B cell (primary cell): ENCODE measurements around the gene ZNF764. TPM values are rescaled to one million over a fixed set of nuclear protein-coding genes. Genes with fewer than 3 reads are reported as not detected.

ENCODE experiments used
- ATAC-seq: fragments of 200-7000 bp; cut with Tn5 transposase; one replicate; pipeline ENCODE4 v1.10.0; 2021; ENCODE audit warnings: low read depth, mild to moderate bottlenecking, moderate number of reproducible peaks, moderate library complexity
- CTCF ChIA-PET: fragments of 350-600 bp; sonication (Branson Sonifier 250); formaldehyde crosslinking; loops from one replicate; lab custom pipeline; 2021; ENCODE audit warnings: antibody characterized with exemption, inconsistent platforms; lab: Charles Lee
- POLR2A ChIA-PET: fragments of 350-600 bp; sonication (Branson Sonifier 250); formaldehyde crosslinking; loops from one replicate; lab custom pipeline; 2021; ENCODE audit warnings: antibody characterized with exemption; lab: Charles Lee
- DNase-seq: peaks from one replicate; pipeline ENCODE4 v3.0.0; 2013
- H2AFZ ChIP-seq: 2 replicates; pipeline ENCODE4 v1.6.1; 2012; ENCODE audit warnings: mild to moderate bottlenecking, low read depth, low read length; ENCODE audit not compliant: insufficient read depth, poor library complexity, severe bottlenecking
- H3K27ac ChIP-seq, 2 donors: 1 replicate in 1 of 2; 2 replicates in 1 of 2; pipeline ENCODE4 v1.5.1; 2012 to 2013; ENCODE audit warnings: low read length in 2 of 2, mild to moderate bottlenecking in 2 of 2, moderate library complexity in 1 of 2
- H3K27me3 ChIP-seq, 4 experiments: fragments of 200-600 bp in 1 of 4; sonication (generic) in 1 of 4; replicated peaks in 1 of 4; 1 replicate in 2 of 4; 2 replicates in 2 of 4; pipeline versions ENCODE4 v1.6.1 to v1.7.0; 2013 to 2016; ENCODE audit warnings: low read length in 3 of 4, mild to moderate bottlenecking in 2 of 4, mixed read lengths in 1 of 4, moderate library complexity in 1 of 4; ENCODE audit not compliant: insufficient read depth in 4 of 4, control insufficient read depth in 3 of 4; ENCODE audit errors: control extremely low read depth in 1 of 4
- H3K36me3 ChIP-seq, 2 experiments: replicated peaks in 1 of 2; 1 replicate in 1 of 2; 2 replicates in 1 of 2; pipeline versions ENCODE4 v1.6.1 to v1.7.1; 2013; ENCODE audit warnings: low read length in 1 of 2; ENCODE audit not compliant: insufficient read depth in 2 of 2, control insufficient read depth in 1 of 2; ENCODE audit errors: control extremely low read depth in 1 of 2, extremely low read depth in 1 of 2
- H3K4me1 ChIP-seq, 2 donors: fragments of 200-600 bp in 1 of 2; sonication (generic) in 1 of 2; 1 replicate in 1 of 2; 2 replicates in 1 of 2; pipeline versions ENCODE4 v1.5.1 to v1.6.1; 2013 to 2017; ENCODE audit warnings: low read length in 2 of 2; ENCODE audit not compliant: control insufficient read depth in 2 of 2, insufficient read depth in 2 of 2
- H3K4me2 ChIP-seq: replicated peaks from 2 replicates; pipeline ENCODE3; 2012; ENCODE audit warnings: mild to moderate bottlenecking, low read depth, low read length; ENCODE audit not compliant: poor library complexity, severe bottlenecking
- H3K4me3 ChIP-seq, 5 experiments: fragments of 200-600 bp in 1 of 5; sonication (generic) in 1 of 5; 1 replicate in 3 of 5; 2 replicates in 2 of 5; pipeline versions ENCODE4 v1.5.1 to v1.7.0; 2011 to 2016; ENCODE audit warnings: low read length in 4 of 5, mild to moderate bottlenecking in 4 of 5, low read depth in 2 of 5, control low read depth in 1 of 5, moderate library complexity in 1 of 5; ENCODE audit not compliant: insufficient read depth in 1 of 5; ENCODE audit errors: control extremely low read depth in 1 of 5, extremely low read depth in 1 of 5
- H3K79me2 ChIP-seq: fragments of 200-600 bp; sonication (generic); one replicate; pipeline ENCODE4 v1.6.0; 2016; ENCODE audit warnings: low read length; ENCODE audit not compliant: control insufficient read depth, insufficient read depth
- H3K9ac ChIP-seq: fragments of 200-600 bp; sonication (generic); 2 replicates; pipeline ENCODE4 v1.6.1; 2017; ENCODE audit warnings: mild to moderate bottlenecking, low read length, moderate library complexity
- H3K9me3 ChIP-seq, 3 donors: one replicate each; pipeline versions ENCODE4 v1.6.1 to v1.7.1; 2013; ENCODE audit warnings: low read length in 2 of 3; ENCODE audit not compliant: control insufficient read depth in 2 of 3, insufficient read depth in 1 of 3; ENCODE audit errors: control extremely low read depth in 1 of 3
- H4K20me1 ChIP-seq: 2 replicates; pipeline ENCODE4 v1.6.0; 2012; ENCODE audit warnings: mild to moderate bottlenecking, low read length; ENCODE audit not compliant: insufficient read depth, control insufficient read depth, poor library complexity, severe bottlenecking
- H3K27ac Mint-ChIP-seq: one replicate; pipeline ENCODE4 v1.8.0; 2021; ENCODE audit warnings: mixed read lengths
- H3K27me3 Mint-ChIP-seq: one replicate; pipeline ENCODE4 v1.8.0; 2021; ENCODE audit warnings: mixed read lengths
- H3K4me1 Mint-ChIP-seq: one replicate; pipeline ENCODE4 v1.8.0; 2021; ENCODE audit warnings: mixed read lengths
- H3K4me3 Mint-ChIP-seq: one replicate; pipeline ENCODE4 v1.8.0; 2021; ENCODE audit warnings: mixed read lengths
- H3K9me3 Mint-ChIP-seq: one replicate; pipeline ENCODE4 v1.8.0; 2022; ENCODE audit warnings: mixed read lengths; ENCODE audit not compliant: insufficient read depth
- CTCF ChIP-seq: fragments of 200-600 bp; IDR thresholded peaks from one replicate; pipeline ENCODE4 v1.8.0; 2022; ENCODE audit warnings: antibody characterized with exemption, mild to moderate bottlenecking
- EZH2 ChIP-seq: IDR thresholded peaks from 2 replicates; pipeline ENCODE4 v1.6.1; 2012; ENCODE audit warnings: borderline replicate concordance, low read depth, mild to moderate bottlenecking, moderate library complexity, low read length; ENCODE audit not compliant: insufficient read depth, poor library complexity, severe bottlenecking
- WGBS: methylation state at CpG from one replicate; pipeline ENCODE4 v1.1.5; 2013; ENCODE audit warnings: missing lambda C conversion rate; ENCODE audit not compliant: insufficient coverage; 5-methylcytosine and 5-hydroxymethylcytosine counted together
- intact Hi-C: fragments of 100-400 bp; cut with micrococcal nuclease; formaldehyde crosslinking; loops from one replicate; pipeline ENCODE4 v1.10.0; 2022
- polyA plus RNA-seq: library from polyadenylated mRNA; depleted of rRNA; stranded (reverse); fragments of >200 nt; gene quantifications from 2 replicates; pipeline ENCODE4 v1.2.3, GENCODE V29; 2012
- total RNA-seq, 2 donors: library from RNA; stranded (reverse); fragments of 120-200 nt in 1 of 2; gene quantifications; 1 replicate in 1 of 2; 2 replicates in 1 of 2; pipeline versions ENCODE4 v1.2.3 to v1.2.4, GENCODE V29; 2013 to 2022

ZNF764 gene
- total and polyA plus RNA-seq, 2 donors (not counting 1 experiment from before 2014, with no cell fraction given) = 12.6 to 20.9 TPM

- under 1% methylated on average over 45 of the region's 50 CpGs for WGBS
- TF ChIP-seq EZH2 = no peak
- TF ChIP-seq CTCF = no peak
- DNase-seq = peak; percentile 95
- CTCF ChIA-PET = interaction anchor here (0.7 to 3.1 kb wide), 6 partner anchors 12 to 156 kb away, joined by 4 to 14 read pairs (median 7); partner anchors contain the start of genes DCTPP1, ZNF689 and ZNF764
- intact Hi-C loops = loop anchor here (1.0 to 2.0 kb wide), 7 partner anchors 13 to 155 kb away; partner anchors contain the start of genes DCTPP1, ZNF689, ZNF764 and ZNF768
- peak within 1 kb of the TSS; percentile 85 for H3K4me3 Mint-ChIP-seq
- Histone ChIP-seq H2AFZ (peak within 1 kb of the TSS; percentile 99), H3K27me3 (no peaks in the 10 kb centered on the region), H4K20me1 (no peaks in the 10 kb centered on the region), H3K4me3 (peak within 1 kb of the TSS; percentile 56 to 89 (median 75)), H3K4me1 (peaks cover 8 to 21% of the 10 kb centered on the region in 2 donors), H3K27ac (peak within 1 kb of the TSS; percentile 29 to 82), H3K4me2 (peak within 1 kb of the TSS; percentile 81), H3K9ac (peak within 1 kb of the TSS; percentile 69), H3K36me3 (peaks cover 0 to 19% of the 10 kb centered on the region in 2 experiments), H3K9me3 (no peaks in the 10 kb centered on the region), H3K79me2 (peaks cover 14% of the 10 kb centered on the region)
- POLR2A ChIA-PET = interaction anchor here (0.7 to 2.3 kb wide), 8 partner anchors 14 to 155 kb away, joined by 3 to 18 read pairs (median 4); partner anchors contain the start of genes DCTPP1, ZNF688 and ZNF764
- no peaks in the 10 kb centered on the region for H3K9me3 Mint-ChIP-seq
- peak; percentile 99 for ATAC-seq
- H3K4me1 Mint-ChIP-seq = peaks cover 22% of the 10 kb centered on the region
- H3K27me3 Mint-ChIP-seq = no peaks in the 10 kb centered on the region
- peak within 1 kb of the TSS; percentile 71 for H3K27ac Mint-ChIP-seq
Measured at GRCh38 chr16:30585400-30586191, 27.4 kb upstream of the ZNF764 start, which contains the start of gene ZNF785. Gene ZNF785, minus strand, starts transcription at chr16:30585697. Its CDS starts 86 bp downstream, at chr16:30585611.
